WI38 (cell line): ENCODE results near the gene PAK1.

ENCODE experiments used
- H3K4me3 ChIP-seq: 2 replicates; pipeline ENCODE4 v1.5.1; 2011; ENCODE audit warnings: low read depth, mild to moderate bottlenecking, control low read depth, low read length
- CTCF ChIP-seq: IDR thresholded peaks from 2 replicates; pipeline ENCODE4 v1.5.1; 2012; ENCODE audit warnings: low read depth, mild to moderate bottlenecking, control low read depth, low read length

The PAK1 gene

DNA sequence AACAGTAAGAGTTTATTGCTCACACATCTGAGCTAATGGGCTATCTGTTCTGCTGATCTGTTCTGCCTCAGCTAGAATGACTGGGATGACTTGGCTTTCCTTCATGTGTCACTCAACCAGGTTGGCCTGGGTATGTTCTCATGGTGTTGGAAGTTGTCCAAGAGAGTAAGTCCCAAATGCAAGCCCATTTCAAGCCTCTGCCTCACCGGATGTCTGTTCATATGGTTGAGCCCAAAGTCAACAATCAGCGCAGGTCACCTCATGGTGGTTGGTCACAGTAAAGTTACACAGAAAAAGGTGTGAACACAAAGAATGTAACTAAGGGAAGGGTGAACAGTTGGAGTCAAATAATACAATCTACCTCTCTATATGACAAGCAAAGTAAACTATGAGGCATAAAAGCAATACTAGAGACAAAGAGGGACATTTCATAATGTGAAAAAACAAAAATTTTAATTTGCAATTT, 174.3 kb downstream of the PAK1 start:
- TF ChIP-seq CTCF: no peak
- H3K4me3 ChIP-seq: no peak overlapping the region

- no peak for TF ChIP-seq CTCF
Measured at GRCh38 chr11:77294040-77294439, 179.9 kb downstream of the PAK1 start.

GRCh38 chr11:77289737-77290136, 184.2 kb downstream of the PAK1 start:
- TF ChIP-seq CTCF: no peak
- no peak overlapping the region for H3K4me3 ChIP-seq

More at GRCh38 chr11:77294040-77294439, 179.9 kb downstream of the PAK1 start:
- H3K4me3 ChIP-seq: no peak overlapping the region

- no peak for TF ChIP-seq CTCF
Measured at GRCh38 chr11:77287615-77288273, 186.2 kb downstream of the PAK1 start.

GRCh38 chr11:77287136-77287535, 186.8 kb downstream of the PAK1 start:
- no peak overlapping the region for H3K4me3 ChIP-seq

More at GRCh38 chr11:77287615-77288273, 186.2 kb downstream of the PAK1 start:
- no peak overlapping the region for H3K4me3 ChIP-seq

GRCh38 chr11:77284476-77285468, 189.1 kb downstream of the PAK1 start:
- H3K4me3 ChIP-seq: no peak overlapping the region
- no peak for TF ChIP-seq CTCF

More at GRCh38 chr11:77287136-77287535, 186.8 kb downstream of the PAK1 start:
- TF ChIP-seq CTCF: no peak
